Measurements from ENCODE around the gene GFAP. TPM values are rescaled to one million over a fixed set of nuclear protein-coding genes. Genes with fewer than 3 reads are reported as not detected.

GFAP gene
- 1.1 and 1.2 TPM in 2 replicates for total RNA-seq (2021)
- long read RNA-seq, transcript GFAP-205 (4 exons, 594 nt), result major isoform, 5 of 6 reads
- long read RNA-seq, partial matches to known transcripts, result 1 of 6 reads
- long read RNA-seq, other reads (novel, unspliced or antisense), result 0 of 6 reads

DNA sequence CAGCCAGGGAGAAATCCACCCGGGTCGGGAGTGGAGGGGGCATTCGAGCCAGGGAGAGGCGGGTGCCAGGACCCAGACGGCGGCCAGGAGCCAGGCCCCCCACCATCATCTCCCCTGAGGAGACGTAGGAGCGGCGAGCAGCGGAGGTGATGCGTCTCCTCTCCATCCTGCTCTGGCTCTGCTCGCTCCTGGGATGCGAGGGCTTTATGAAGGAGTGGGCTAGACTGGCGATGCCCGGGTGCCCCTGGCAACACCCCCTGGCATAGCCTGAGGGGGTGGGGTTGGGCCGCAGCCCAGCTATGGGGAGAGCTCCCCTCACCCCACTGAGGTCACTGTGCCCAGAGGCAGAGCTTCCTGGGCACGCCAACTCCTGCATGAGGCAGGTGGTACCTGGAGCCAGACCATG, at the start of gene GFAP:
Gene GFAP (minus strand): TSS at position 180 of the 406 bp plus-strand sequence. CDS start 14 bp downstream, at position 166.
- Histone ChIP-seq H3T11ph (ENCODE audit: low read length) (no peak within 1 kb of the TSS), H2BK5ac (ENCODE audit: insufficient read length, low read length) (no peak within 1 kb of the TSS), H4K91ac (ENCODE audit: insufficient read length, low read depth, low read length) (no peak within 1 kb of the TSS), H3K27ac (ENCODE audit: insufficient read length, low read depth, low read length) (no peak within 1 kb of the TSS), H3K79me2 (ENCODE audit: insufficient read depth, low read length) (no peaks in the 10 kb centered on the region), H2AK5ac (ENCODE audit: insufficient read length, low read length) (no peak within 1 kb of the TSS), H2BK12ac (ENCODE audit: insufficient read length, low read depth, low read length) (no peak within 1 kb of the TSS), H3K4me1 (ENCODE audit: insufficient read depth, low read length) (peaks cover 2% of the 10 kb centered on the region; the same call in 1 of the 2 replicates), H4K8ac (replicated peaks; ENCODE audit: insufficient read length, low read depth, low read length) (no peak within 1 kb of the TSS), H3K23ac (ENCODE audit: insufficient read length, low read depth, low read length) (no peak within 1 kb of the TSS), H2BK15ac (ENCODE audit: low read depth, low read length) (no peak within 1 kb of the TSS), H3K56ac (ENCODE audit: insufficient read length, low read depth, low read length) (no peak within 1 kb of the TSS), H3K4ac (ENCODE audit: low read depth, low read length) (no peak within 1 kb of the TSS), H3K27me3 (ENCODE audit: insufficient read depth, low read length) (peaks cover 4% of the 10 kb centered on the region; the same call in 1 of the 2 replicates), H2BK20ac (ENCODE audit: low read depth, low read length, poor library complexity, severe bottlenecking) (no peak within 1 kb of the TSS), H2AFZ (ENCODE audit: low read length) (no peak within 1 kb of the TSS), H3K23me2 (ENCODE audit: insufficient read length, low read depth, low read length, poor library complexity, severe bottlenecking) (peaks cover 6% of the 10 kb centered on the region), H3K18ac (ENCODE audit: insufficient read length, low read depth, low read length) (no peak within 1 kb of the TSS), H4K5ac (ENCODE audit: insufficient read length, low read depth, low read length) (no peak within 1 kb of the TSS), H3K14ac (ENCODE audit: insufficient read depth, low read length) (no peak within 1 kb of the TSS; the same call in 1 of the 2 replicates), H4K20me1 (ENCODE audit: control insufficient read depth, insufficient read depth, insufficient read length) (no peaks in the 10 kb centered on the region), H3K9ac (ENCODE audit: extremely low read depth, insufficient read length, low read length) (no peak within 1 kb of the TSS), H3K4me2 (ENCODE audit: insufficient read depth, insufficient read length, low read length) (no peak within 1 kb of the TSS), H3K9me3 (ENCODE audit: control insufficient read depth, low read depth, low read length) (no peaks in the 10 kb centered on the region), H3K79me1 (ENCODE audit: insufficient read depth, low read depth, low read length, poor library complexity, severe bottlenecking) (no peaks in the 10 kb centered on the region), H2BK120ac (ENCODE audit: low read depth, low read length, poor library complexity, severe bottlenecking) (no peak within 1 kb of the TSS)
- Mint-ChIP-seq H3K36me3 (ENCODE audit: insufficient read depth in 1 of 3, low read depth in 3 of 3) (no peaks in the 10 kb centered on the region), H3K27ac (no peak within 1 kb of the TSS), H3K9me3 (no peaks in the 10 kb centered on the region), H3K4me1 (peaks cover 11 to 13% of the 10 kb centered on the region in 2 experiments), H3K4me3 (no peak within 1 kb of the TSS), H3K27me3 (ENCODE audit: low read depth) (peaks cover 49% of the 10 kb centered on the region)
- DNase-seq, result no peak
- TF ChIP-seq, protein P1, sequence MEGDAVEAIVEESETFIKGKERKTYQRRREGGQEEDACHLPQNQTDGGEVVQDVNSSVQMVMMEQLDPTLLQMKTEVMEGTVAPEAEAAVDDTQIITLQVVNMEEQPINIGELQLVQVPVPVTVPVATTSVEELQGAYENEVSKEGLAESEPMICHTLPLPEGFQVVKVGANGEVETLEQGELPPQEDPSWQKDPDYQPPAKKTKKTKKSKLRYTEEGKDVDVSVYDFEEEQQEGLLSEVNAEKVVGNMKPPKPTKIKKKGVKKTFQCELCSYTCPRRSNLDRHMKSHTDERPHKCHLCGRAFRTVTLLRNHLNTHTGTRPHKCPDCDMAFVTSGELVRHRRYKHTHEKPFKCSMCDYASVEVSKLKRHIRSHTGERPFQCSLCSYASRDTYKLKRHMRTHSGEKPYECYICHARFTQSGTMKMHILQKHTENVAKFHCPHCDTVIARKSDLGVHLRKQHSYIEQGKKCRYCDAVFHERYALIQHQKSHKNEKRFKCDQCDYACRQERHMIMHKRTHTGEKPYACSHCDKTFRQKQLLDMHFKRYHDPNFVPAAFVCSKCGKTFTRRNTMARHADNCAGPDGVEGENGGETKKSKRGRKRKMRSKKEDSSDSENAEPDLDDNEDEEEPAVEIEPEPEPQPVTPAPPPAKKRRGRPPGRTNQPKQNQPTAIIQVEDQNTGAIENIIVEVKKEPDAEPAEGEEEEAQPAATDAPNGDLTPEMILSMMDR (conservative IDR thresholded peaks at IDR 0.05), result no peak
- no CpG with 5 or more reads among the region's 17 CpGs for WGBS (ENCODE audit: extremely low coverage, insufficient read length, low lambda C conversion rate)
